K562 (cell line): ENCODE data around the gene HSDL2. TPM values are rescaled to one million over a fixed set of nuclear protein-coding genes. Genes with fewer than 3 reads are reported as not detected.

ENCODE experiments used
- BMI1 ChIP-seq: fragments of 150-350 bp; IDR thresholded peaks from 2 replicates; pipeline ENCODE4 v1.6.1; 2014; ENCODE audit warnings: low read length
- FOXP4 ChIP-seq: sonication (generic); formaldehyde crosslinking; IDR thresholded peaks from 2 replicates; pipeline ENCODE4 v1.8.0; 2022; ENCODE audit warnings: mild to moderate bottlenecking, missing genetic modification reagents, borderline replicate concordance
- NR2F6 ChIP-seq: fragments of 450-650 bp; formaldehyde crosslinking; IDR thresholded peaks from 2 replicates; pipeline ENCODE4 v1.4.0; 2020; ENCODE audit warnings: mild to moderate bottlenecking
- PCBP1 ChIP-seq: fragments of 200-400 bp; formaldehyde crosslinking; IDR thresholded peaks from 2 replicates; pipeline ENCODE4 v1.6.1; 2018; ENCODE audit warnings: mild to moderate bottlenecking, low read depth, low read length; ENCODE audit not compliant: poor library complexity, severe bottlenecking
- SIX5 ChIP-seq, 2 experiments: IDR thresholded peaks; 2 replicates each; pipeline ENCODE4 v1.6.1; 2011; ENCODE audit warnings: low read length in 2 of 2, borderline replicate concordance in 1 of 2, low read depth in 1 of 2, mild to moderate bottlenecking in 1 of 2, moderate library complexity in 1 of 2; ENCODE audit not compliant: insufficient read depth in 1 of 2
- SMAD3 ChIP-seq: fragments of 450-650 bp; formaldehyde crosslinking; conservative IDR thresholded peaks from 2 replicates; pipeline ENCODE4 v1.4.0; 2020; ENCODE audit warnings: mild to moderate bottlenecking
- TFAM ChIP-seq: fragments of 250-450 bp; sonication (Bioruptor Pico); conservative IDR thresholded peaks from 2 replicates; pipeline ENCODE4 v1.5.0; 2021; ENCODE audit warnings: mild to moderate bottlenecking, moderate library complexity
- ZBTB7A ChIP-seq: IDR thresholded peaks from 2 replicates; pipeline ENCODE4 v1.6.1; 2011; ENCODE audit warnings: low read depth, mild to moderate bottlenecking, low read length, moderate library complexity, borderline replicate concordance; ENCODE audit not compliant: control insufficient read depth
- ZNF174 ChIP-seq: fragments of 250-450 bp; sonication (Bioruptor Pico); IDR thresholded peaks from 2 replicates; pipeline ENCODE4 v1.4.0; 2020; ENCODE audit warnings: mild to moderate bottlenecking
- ZNF408 ChIP-seq: fragments of 250-450 bp; sonication (Bioruptor Pico); IDR thresholded peaks from 2 replicates; pipeline ENCODE4 v1.4.0; 2020; ENCODE audit warnings: low read depth, mild to moderate bottlenecking, moderate library complexity
- polyA plus RNA-seq, 8 experiments: library from polyadenylated mRNA; depleted of rRNA in 4 of 8; stranded (reverse) in 5 of 8; unstranded in 3 of 8; fragments of >200 nt; fragmentation: Nextera tagmentation in 2 of 8; fragmentation: Illumina TruSeq in 1 of 8; extraction: Ambion mirVana in 2 of 8; extraction: Trizol in 1 of 8; gene quantifications; 2 replicates each; pipeline versions ENCODE4 v1.2.1 to v1.2.3, GENCODE V29; 2011 to 2014; ENCODE audit warnings: inconsistent platforms in 1 of 8, missing spikeins in 1 of 8
- total RNA-seq, 7 experiments: library from RNA; depleted of rRNA in 6 of 7; stranded (reverse); fragments of >200 nt in 6 of 7; fragmentation: Illumina TruSeq in 2 of 7; extraction: Trizol in 2 of 7; gene quantifications; 2 replicates each; pipeline versions ENCODE4 v1.2.1 to v1.2.3, GENCODE V29; 2011 to 2021; ENCODE audit warnings: low replicate concordance in 1 of 7
- TF ChIP-seq, protein P1 (sequence below): fragments of 450-650 bp; IDR thresholded peaks from 2 replicates; pipeline ENCODE4 v1.6.1; 2016; ENCODE audit warnings: mild to moderate bottlenecking
- TF ChIP-seq, protein P2 (sequence below), 2 experiments: fragments of 450-650 bp in 1 of 2; IDR thresholded peaks; 2 replicates each; pipeline ENCODE4 v1.6.1; 2011 to 2017; ENCODE audit warnings: low read depth in 2 of 2, antibody characterized with exemption in 1 of 2, borderline replicate concordance in 1 of 2, low read length in 1 of 2, mild to moderate bottlenecking in 1 of 2, mixed read lengths in 1 of 2; ENCODE audit not compliant: control insufficient read depth in 1 of 2
- TF ChIP-seq, protein P3 (sequence below): fragments of 250-450 bp; sonication (Bioruptor Pico); IDR thresholded peaks from 2 replicates; pipeline ENCODE4 v1.4.0; 2020

Gene HSDL2
- total and polyA plus RNA-seq, 9 of the 15 experiments (the other 6 are each of a cell fraction or from before 2014, with no cell fraction given) = 22.8 to 74.1 (median 35.6) TPM

- TF ChIP-seq SMAD3 (CRISPR knock-in tag) = no peak
- no peak for TF ChIP-seq ZNF174
- TF ChIP-seq FOXP4 (CRISPR knock-in tag) = no peak
- no peak for TF ChIP-seq ZBTB7A
- no peak for TF ChIP-seq BMI1
- TF ChIP-seq, protein P1, sequence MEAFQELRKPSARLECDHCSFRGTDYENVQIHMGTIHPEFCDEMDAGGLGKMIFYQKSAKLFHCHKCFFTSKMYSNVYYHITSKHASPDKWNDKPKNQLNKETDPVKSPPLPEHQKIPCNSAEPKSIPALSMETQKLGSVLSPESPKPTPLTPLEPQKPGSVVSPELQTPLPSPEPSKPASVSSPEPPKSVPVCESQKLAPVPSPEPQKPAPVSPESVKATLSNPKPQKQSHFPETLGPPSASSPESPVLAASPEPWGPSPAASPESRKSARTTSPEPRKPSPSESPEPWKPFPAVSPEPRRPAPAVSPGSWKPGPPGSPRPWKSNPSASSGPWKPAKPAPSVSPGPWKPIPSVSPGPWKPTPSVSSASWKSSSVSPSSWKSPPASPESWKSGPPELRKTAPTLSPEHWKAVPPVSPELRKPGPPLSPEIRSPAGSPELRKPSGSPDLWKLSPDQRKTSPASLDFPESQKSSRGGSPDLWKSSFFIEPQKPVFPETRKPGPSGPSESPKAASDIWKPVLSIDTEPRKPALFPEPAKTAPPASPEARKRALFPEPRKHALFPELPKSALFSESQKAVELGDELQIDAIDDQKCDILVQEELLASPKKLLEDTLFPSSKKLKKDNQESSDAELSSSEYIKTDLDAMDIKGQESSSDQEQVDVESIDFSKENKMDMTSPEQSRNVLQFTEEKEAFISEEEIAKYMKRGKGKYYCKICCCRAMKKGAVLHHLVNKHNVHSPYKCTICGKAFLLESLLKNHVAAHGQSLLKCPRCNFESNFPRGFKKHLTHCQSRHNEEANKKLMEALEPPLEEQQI = no peak
- TF ChIP-seq ZNF408 (CRISPR knock-in tag) = no peak
- TF ChIP-seq, protein P2, sequence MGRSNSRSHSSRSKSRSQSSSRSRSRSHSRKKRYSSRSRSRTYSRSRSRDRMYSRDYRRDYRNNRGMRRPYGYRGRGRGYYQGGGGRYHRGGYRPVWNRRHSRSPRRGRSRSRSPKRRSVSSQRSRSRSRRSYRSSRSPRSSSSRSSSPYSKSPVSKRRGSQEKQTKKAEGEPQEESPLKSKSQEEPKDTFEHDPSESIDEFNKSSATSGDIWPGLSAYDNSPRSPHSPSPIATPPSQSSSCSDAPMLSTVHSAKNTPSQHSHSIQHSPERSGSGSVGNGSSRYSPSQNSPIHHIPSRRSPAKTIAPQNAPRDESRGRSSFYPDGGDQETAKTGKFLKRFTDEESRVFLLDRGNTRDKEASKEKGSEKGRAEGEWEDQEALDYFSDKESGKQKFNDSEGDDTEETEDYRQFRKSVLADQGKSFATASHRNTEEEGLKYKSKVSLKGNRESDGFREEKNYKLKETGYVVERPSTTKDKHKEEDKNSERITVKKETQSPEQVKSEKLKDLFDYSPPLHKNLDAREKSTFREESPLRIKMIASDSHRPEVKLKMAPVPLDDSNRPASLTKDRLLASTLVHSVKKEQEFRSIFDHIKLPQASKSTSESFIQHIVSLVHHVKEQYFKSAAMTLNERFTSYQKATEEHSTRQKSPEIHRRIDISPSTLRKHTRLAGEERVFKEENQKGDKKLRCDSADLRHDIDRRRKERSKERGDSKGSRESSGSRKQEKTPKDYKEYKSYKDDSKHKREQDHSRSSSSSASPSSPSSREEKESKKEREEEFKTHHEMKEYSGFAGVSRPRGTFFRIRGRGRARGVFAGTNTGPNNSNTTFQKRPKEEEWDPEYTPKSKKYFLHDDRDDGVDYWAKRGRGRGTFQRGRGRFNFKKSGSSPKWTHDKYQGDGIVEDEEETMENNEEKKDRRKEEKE (IDR thresholded peaks at IDR 0.05; ENCODE audit: borderline replicate concordance in 1 of 2, control insufficient read depth in 1 of 2, low read depth in 2 of 2, low read length in 1 of 2) = no peak
- no peak for TF ChIP-seq PCBP1
- no peak for TF ChIP-seq TFAM
- TF ChIP-seq NR2F6 = no peak
- TF ChIP-seq, protein P3, sequence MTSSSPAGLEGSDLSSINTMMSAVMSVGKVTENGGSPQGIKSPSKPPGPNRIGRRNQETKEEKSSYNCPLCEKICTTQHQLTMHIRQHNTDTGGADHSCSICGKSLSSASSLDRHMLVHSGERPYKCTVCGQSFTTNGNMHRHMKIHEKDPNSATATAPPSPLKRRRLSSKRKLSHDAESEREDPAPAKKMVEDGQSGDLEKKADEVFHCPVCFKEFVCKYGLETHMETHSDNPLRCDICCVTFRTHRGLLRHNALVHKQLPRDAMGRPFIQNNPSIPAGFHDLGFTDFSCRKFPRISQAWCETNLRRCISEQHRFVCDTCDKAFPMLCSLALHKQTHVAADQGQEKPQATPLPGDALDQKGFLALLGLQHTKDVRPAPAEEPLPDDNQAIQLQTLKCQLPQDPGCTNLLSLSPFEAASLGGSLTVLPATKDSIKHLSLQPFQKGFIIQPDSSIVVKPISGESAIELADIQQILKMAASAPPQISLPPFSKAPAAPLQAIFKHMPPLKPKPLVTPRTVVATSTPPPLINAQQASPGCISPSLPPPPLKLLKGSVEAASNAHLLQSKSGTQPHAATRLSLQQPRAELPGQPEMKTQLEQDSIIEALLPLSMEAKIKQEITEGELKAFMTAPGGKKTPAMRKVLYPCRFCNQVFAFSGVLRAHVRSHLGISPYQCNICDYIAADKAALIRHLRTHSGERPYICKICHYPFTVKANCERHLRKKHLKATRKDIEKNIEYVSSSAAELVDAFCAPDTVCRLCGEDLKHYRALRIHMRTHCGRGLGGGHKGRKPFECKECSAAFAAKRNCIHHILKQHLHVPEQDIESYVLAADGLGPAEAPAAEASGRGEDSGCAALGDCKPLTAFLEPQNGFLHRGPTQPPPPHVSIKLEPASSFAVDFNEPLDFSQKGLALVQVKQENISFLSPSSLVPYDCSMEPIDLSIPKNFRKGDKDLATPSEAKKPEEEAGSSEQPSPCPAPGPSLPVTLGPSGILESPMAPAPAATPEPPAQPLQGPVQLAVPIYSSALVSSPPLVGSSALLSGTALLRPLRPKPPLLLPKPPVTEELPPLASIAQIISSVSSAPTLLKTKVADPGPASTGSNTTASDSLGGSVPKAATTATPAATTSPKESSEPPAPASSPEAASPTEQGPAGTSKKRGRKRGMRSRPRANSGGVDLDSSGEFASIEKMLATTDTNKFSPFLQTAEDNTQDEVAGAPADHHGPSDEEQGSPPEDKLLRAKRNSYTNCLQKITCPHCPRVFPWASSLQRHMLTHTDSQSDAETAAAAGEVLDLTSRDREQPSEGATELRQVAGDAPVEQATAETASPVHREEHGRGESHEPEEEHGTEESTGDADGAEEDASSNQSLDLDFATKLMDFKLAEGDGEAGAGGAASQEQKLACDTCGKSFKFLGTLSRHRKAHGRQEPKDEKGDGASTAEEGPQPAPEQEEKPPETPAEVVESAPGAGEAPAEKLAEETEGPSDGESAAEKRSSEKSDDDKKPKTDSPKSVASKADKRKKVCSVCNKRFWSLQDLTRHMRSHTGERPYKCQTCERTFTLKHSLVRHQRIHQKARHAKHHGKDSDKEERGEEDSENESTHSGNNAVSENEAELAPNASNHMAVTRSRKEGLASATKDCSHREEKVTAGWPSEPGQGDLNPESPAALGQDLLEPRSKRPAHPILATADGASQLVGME = no peak
- TF ChIP-seq SIX5 (IDR thresholded peaks at IDR 0.05; ENCODE audit: borderline replicate concordance in 1 of 2, insufficient read depth in 1 of 2, low read depth in 1 of 2, low read length in 2 of 2) = no peak
These were observed 109.2 kb downstream of the HSDL2 start (continued) for GRCh38 chr9:112489039-112489546.
